NCI-H82 treated with DMSO at 0.1 percent for 48 hours (cell line): ENCODE measurements around the gene DLG5.

Experiments
- DNase-seq: peaks from one replicate; lab custom pipeline; 2025; ENCODE audit not compliant: unreplicated experiment; lab: John Stamatoyannopoulos, UW

The DLG5 gene

DNA sequence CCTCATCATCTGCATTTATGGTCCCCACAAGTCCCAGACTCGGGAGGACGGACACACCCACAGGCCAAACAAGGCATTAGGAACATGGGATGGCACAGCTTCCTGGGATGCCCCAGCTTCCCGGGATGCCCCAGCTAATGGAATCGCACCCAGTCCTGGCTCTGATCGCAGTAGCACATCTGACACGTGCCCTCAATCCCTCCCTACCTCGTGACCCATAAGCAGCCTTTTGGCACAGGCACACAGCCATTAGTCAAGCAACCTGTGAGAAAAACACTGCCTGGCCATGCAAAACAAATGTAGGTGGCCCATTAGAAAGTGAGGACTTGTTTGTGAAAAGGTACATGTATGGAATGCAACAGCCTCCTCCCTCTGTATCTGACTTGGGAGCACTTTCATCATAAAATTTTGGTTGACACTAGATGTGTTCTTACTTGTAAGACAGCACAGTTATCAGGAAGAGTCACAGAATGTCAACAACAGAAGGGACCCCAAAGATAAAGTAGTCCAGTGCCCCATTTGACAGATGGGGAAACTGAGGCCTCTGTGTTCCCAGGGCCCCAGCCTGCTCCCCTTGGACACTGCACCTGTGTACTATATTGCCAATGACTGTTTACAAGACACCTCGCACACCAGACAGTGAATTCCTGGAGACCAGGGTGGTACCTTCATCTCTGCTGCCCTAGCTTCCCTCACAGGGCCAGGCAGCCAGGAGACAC is 34.4 kb downstream of the DLG5 start:
- no peak for DNase-seq

DNA sequence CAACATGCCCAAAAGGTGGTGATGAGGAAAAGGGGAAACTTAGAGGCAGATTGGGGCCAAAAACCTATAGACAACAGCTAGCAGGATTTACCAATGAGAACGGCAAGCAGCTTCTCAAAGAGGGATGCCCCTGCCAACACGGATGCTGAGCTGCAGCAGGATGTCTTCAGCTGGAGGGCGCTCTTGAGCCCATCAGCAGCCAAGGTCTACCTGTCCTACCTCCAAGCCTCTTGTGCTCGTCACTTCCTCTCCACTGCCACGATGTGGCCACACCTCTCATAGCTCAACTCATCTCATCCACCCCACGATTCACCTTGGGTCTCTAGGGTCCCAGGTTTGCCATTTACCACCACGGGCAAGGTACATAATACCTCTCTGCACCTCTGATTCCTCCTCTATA is 36.5 kb downstream of the DLG5 start:
- DNase-seq, result no peak

DNA sequence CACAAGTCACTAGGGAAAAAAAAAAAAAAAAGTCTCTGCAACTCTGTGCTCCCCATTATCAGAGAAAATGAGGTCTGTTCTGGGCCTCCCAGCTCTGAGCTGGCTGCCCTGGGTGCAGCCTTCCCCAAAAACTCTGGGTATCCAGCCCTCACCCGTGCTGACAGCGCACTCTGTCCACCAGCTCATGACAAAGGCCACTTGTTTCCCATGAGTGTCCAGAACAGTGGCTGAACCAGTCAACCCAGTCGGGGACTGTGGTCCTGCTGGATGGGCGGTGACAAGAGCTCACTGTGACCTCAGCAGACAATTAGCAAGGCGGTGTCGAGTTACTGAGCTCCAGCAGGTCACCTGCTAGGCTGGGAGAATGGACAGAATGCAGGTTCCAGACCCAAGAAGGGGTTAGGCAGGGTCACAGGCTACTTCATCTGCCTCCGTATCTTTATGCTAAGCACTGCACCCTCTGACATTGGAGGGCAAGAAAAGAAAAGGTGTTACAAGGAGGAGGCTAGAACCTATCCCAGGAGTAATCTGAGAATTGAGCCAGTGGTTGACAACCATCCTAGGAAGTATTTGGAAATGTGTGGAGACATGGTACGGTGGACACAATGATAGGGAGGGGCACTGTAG is 37.2 kb downstream of the DLG5 start:
- DNase-seq, result no peak

DNA sequence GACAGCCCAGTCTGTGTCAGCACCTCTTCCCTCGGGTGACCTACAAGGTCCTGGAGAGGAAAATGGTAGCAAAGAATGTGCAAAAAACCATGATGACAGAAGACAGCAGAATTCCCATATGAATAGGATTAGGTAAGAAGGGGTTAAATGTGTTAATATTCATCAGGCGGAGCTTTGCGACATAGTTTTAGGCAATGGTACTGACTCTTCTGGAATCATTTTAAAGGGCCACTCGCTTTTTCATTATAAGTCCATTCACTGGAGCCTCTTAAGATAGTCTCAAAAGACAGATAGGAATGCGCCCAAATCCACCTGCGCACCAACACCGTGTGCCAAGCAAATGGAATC is 38.2 kb downstream of the DLG5 start:
- no peak for DNase-seq

DNA sequence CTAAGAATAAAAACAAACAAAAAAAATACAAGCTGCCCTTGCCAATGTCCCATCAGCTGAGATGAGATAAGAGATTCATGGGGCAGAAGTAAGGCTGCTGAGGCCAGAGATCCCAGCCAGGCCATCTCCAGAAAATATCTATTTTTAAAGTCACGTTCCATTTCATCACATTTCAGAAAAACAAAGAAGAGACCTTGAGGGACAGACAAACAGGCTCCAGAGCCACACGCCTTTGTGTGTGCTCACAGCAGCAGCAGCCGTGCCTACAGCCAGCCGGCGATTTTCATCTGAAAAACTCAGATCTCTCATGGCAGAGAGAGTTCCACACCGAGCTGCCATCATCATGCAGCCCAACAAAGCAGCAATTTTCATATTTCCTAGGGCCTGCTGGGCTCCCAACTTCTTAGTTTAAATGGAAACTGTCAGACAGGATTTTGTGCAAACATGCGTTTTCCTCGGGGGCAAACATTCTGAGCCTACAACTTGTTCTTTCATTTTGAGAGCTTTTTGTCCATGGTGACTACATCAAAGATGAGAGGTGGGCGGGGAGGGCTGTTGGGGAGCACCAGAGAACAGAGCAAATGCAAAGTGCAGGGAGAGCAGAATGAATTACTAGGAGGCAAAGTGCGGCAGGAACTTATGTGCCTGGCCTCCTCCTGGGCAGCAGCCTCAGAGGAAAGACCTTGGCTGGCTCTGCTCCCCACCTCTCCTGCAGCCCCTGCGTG is 38.8 kb downstream of the DLG5 start:
- DNase-seq, result no peak

DNA sequence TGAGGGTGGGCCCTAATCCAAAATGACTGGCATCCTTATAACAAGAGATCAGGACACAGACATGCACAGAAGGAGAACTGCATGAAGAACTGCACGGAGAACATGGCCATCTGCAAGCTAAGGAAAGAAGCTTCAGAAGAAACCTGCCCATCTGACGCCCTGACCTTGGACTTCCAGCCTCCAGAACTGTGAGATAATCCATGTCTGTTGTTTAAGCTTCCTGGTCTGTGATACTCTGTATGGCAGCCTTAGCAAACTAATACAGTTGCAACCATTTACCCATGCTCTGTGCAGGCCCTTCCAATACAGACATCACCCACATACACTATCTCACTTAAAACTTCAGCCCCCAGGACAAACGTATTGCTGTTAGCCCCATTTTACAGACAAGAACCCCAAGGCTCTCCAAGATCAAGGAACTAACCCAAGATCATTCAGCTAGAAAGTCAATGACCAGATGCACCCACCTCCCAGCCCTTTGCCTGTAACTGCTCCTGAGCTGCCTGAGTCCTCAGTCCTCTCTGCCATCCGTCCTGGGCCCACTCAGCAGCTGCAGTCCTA is 39.7 kb downstream of the DLG5 start:
- no peak for DNase-seq

DNA sequence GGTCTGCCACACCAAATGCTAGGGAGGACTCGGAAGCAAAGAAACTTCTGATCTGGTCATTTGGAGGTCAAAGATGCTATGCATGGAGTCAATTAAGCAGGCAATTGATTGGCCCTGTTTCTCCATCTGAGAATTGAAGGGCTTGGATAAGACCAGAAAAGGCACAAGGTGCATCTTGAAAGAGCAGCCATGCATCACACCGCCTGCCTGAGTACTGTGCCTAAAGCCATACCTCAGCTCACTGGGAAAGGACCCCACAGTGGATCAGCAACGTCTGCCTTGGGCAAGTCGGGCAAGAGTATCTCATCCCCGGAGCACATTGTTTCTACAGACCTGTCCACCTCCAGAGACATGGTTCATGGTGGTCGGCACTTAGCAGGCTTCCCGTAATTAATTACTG is 42.4 kb downstream of the DLG5 start:
- DNase-seq, result no peak

DNA sequence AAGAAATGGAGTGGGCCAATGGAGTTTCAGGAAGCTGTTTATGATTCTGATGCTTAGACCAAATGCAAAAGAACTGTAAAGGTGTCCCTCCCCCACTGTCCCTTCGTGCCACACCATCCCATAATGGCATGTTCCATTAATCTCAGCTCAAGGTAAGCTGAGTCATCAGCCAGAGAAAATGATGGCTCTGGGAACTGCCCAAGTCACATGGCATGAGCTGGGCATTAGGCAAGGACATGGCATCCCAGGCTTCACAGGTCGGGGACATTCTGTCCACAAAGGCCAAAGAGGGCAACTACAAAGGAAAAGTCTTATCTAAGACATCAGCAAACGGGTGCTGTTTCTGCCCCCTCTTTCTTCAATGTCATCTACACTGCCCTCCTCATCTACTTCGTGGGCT is 44.9 kb downstream of the DLG5 start:
- no peak for DNase-seq

DNA sequence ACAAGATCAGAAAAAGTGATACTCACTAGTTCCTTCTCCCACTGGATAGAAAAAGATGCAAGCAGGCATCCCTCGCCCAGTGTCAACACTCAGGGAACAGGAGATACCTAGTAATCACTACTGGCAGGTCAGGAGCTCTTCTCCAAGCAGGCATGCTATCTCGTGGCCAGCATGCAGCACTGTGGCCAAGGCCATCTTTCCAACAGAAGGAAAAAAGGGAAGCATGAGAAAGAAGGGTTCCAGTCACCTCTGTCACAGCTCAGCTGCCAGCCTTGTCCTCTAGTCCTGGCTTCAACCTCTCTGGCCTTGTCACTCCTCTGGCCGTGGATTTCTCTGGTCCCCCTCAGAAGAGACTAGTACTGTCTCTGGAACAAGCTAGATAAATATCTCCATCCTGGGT is 45.3 kb downstream of the DLG5 start:
- no peak for DNase-seq

DNA sequence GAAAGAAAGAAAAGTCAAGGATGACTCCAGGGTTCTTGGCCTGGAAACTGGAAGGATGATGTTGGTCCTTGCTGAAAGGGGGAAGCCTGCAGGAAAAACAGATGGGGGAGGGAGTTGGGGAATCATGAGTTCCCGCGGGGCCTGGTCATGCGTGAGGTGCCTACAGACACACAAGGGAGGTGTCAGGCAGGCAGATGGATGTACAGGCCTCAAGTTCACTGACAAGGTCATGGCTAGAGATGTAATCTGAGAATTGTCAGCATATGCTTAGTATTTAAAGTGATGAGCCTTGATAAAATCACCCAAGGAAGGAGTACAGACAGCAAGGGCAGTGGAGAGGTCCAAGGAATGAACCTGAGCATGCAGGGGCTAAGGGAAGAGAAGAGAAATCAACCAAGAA is 46.8 kb downstream of the DLG5 start:
- peak; percentile 4 for DNase-seq

DNA sequence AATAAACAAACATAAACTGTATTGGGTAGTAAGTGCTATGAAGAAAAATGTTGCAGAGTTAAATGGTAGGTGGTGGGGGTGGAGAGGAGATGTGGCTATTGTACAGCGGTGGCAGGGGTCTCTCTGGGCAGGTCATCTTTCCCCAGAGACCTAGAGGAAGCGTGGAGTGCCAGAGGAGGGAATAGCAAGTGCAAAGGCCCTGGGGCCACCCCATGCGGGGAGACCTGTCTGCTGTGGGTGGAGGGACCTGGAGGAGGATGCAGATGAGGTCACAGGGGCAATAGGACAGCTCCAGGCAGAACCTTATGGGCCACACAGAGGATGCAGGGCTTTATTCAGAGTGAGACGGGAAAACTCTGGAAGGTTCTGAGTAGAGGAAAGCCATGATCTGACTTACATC is 47.5 kb downstream of the DLG5 start:
- no peak for DNase-seq

DNA sequence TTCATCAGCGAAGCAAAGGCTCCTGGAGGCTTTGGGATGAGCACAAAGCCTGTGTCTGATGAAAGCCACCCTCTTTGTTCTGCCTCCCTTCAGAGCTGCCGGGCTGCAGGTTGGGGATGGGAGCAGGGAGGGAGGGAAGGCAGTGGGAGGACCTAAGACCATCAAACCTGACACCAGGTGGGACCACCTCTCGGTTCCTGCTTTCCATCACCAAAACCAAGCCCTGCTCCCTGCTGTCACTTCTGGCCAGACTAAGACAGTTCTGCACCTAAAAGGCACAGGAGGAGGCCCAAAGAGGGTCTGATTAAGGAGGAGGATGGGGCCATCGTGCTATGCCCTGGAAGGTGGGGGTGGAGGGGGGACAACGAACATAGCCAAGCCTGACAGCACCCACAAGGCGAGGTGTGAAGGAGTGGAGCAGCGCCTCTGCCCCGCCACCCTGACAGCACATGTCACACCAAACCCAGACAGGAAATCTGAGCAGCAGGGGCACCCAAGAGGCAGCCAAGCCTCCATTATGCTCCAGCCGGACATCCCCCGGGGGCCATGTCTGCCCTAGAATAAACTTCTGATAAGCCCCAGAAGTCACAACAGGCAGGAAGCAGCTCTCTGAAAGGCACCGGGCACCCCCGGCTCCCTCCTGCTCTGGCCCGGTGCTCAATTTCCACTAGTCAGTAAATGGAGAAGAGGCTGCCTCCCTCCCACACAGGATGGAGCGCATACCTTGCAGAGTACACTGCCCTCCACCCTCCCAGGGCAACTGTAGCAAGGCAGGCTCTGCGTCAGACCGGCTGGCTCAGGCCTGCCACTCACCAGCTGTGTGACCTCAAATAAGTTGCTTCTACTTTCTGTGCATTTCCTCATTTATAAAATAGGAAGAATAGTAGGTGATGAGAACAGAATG is 48.9 kb downstream of the DLG5 start:
- DNase-seq, result no peak

DNA sequence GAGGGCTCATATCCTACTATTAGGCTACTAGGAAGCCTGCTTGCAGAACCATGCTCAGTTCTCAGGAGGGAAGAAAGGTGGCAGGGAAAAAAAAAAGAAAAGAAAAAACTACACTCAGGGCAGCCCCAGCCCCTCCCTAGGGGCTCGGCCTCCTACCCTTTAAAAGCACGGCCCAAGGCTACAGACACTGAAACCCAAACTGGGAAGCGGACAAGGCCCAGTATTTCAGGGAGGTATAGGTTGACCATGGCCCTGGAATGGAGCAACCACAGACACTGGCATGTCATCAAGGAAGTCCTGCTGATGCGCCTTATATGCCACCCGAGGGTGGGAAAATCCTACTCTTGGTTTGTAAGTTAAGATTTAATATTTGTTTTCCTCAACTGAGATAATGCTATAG is 50.8 kb downstream of the DLG5 start:
- no peak for DNase-seq

DNA sequence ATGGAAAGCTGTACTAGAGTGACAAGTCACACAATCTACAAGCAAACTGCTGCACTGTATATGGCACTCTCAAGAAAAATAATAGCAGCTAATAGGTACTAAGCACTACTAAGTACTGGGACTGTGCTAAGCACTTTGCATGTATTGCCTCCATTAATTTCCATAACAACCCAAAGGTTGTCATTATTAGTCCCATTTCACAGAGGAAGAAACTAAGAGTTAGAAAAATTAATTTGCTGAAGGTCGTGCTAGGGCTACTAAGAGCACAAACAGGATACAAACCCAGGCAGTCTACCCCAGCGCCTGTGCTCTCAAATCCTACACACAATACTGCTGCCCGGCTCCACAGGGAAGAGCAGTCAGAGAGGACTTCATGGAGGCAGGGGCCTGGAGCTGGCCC is 51.7 kb downstream of the DLG5 start:
- no peak for DNase-seq

DNA sequence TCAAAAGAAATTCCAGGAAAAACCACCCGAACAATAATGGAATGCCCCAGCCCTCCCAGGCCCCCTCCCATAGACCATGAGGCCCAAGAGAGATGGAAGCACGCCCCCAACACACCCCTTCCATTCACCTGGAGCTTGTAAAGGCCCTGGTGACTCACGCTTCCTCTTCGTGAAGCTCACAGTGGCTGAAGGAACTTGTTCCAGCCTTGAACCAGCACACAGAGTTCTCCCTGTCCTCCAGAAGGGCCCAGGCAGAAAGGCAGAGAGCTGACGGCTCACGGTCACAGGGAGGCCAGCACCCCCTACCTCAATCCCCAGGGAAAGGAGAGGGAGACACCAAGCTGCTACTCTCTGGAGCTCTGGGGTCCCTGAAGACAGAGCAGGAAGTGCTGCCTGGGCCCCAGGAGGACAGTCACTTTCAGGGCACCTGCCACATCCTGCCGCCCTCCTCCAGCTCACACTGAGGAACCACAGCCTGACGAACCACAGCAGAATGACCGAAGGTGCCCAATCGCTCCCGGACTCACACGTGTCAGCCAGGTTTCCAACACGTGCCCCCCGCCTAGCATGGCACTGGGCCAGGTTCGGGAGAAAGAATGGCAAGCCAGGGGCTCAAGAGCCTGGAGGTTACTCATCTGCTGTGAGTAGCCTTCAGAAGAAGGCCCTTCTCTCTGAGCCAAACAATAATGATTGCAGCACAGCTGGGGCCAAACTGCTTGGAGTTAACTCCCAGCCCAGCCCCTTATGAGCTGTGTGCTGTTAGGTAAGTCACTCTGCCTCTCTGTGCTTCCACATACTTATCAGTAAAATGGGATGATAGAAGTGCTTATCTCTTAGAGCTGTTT is 52.8 kb downstream of the DLG5 start:
- DNase-seq, result no peak

DNA sequence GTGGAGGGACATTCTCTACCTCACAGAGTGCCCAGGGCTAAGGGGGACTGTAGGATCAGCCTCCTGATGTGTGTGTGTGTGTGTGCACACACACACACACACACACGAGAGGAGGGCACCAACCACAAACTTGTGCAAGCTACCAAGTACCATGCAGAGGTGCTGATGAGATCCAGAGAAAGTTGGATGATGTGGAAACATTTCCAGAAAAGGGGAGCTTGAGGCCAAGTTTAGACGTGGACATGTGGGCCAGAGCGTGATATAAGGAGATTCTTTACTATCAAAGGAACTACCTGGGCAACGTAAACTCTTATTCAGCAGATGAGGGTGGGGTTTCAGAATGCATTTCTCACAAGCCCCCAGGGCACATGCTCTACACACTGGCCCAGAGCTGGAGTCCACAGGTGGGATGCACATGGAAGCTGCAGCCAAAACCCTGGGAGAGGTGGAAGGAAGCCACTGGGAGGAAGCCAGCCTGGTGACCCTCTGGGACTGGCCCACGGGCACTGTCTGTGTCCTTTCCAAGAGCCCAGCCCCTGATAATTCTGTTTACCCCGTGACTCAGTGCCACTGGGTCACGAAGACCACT is 53.5 kb downstream of the DLG5 start:
- DNase-seq, result no peak

DNA sequence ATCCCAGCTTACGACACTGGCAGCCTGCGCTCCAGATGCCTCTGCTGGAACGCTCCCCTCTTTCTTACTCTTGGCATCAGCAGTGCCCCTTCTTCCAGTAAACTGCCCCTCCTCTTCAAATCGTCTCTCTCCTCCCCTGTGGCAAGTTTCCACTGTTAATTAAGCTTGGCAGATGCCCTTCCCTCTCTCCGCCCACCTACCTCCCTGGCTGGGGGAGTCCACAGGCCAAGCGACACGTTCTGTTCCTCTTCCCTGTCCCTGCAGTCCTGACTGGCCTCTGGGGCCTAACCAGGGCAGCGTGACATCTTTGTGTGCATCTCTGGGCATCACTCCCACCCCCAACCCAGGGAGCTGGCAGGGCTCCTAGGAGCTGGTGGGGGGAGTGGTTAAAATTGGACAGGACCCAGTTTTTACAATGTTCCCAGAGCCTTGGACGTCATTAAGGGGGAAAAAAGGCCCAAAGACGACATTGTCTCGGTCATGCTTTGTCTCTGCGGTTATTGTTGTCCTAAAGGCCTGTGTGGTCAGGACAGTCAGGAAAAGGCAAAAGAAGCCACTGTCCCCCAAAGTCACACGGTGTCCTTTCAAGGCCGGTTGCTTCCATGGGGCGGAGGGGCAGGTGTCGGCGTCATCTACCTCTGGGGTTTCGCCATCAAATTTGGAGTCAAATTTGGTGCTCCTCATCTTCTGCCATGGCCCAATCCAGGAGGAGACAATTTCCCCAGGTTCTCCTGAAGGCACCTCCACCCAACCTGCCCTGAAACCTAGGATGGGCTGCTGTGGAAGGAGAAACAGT is 54.2 kb downstream of the DLG5 start:
- no peak for DNase-seq

DNA sequence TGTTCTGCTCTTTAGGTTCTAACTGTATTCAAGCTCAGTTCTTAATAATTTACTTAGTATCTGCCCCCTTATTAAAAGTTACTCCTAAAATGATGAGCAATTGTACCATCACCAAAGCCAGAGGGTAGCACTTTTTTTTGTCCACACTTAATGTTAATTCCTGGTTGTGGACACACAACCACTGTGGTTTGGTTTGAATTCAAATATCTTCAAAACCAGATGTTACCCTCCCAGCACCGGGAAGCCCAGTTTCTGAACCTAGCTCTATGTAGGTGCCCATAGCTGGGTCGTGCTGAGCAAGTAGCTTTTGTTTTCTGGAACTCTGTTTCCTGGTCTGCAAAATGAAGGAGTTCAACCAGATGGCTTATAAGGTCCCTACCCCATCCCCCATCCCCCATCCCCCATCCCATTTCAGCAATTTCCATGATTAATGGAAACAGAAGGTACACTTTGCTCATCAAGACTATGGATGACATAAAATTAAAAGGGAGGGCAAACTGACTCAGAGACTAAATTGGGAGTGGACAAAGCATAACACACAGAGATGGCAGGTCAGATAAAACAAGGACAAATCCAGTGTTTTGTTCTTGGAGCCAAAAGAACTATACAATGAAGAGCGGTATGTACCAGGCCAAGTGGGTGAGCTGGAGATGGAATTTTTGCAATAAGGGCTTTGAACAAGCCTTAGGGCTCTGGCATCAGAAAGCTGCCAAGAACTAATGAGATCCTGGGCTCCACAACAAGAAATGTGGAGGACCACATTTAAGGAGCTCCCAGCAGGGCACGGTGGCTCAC is 56.7 kb downstream of the DLG5 start:
- DNase-seq, result no peak
